ENCODE results near the gene QDPR.
"Not testable (repeated sequence)": the region's sequence is repeated elsewhere in the genome, so short reads cannot be mapped to it uniquely, and the experiment has no call there.

The QDPR gene

GRCh38 chr4:17489721-17490120 lies 22.2 kb downstream of the QDPR start:
- DNase-seq: no peak

- DNase-seq: no peak
These were observed 22.8 kb downstream of the QDPR start for GRCh38 chr4:17489123-17489522.

GRCh38 chr4:17482716-17483115 lies 29.2 kb downstream of the QDPR start:
- DNase-seq: no peak

GRCh38 chr4:17480955-17481354 lies 30.9 kb downstream of the QDPR start:
- DNase-seq: no peak

- DNase-seq: no peak
These were observed 31.5 kb downstream of the QDPR start for GRCh38 chr4:17480210-17480927.

GRCh38 chr4:17477774-17478472 lies 34.0 kb downstream of the QDPR start:
- DNase-seq: no peak

- no peak for DNase-seq
These were observed 35.0 kb downstream of the QDPR start for GRCh38 chr4:17476853-17477252.

- no peak for DNase-seq
These were observed 36.4 kb downstream of the QDPR start for GRCh38 chr4:17475481-17475880.

- DNase-seq: no peak
These were observed 41.8 kb downstream of the QDPR start for GRCh38 chr4:17469931-17470674.

- DNase-seq: no peak
These were observed 43.2 kb downstream of the QDPR start for GRCh38 chr4:17468619-17469221.

GRCh38 chr4:17463606-17464005 lies 48.3 kb downstream of the QDPR start:
- DNase-seq: no peak

GRCh38 chr4:17450269-17450804 lies 61.6 kb downstream of the QDPR start:
- no peak for DNase-seq

- DNase-seq: no peak
These were observed 63.2 kb downstream of the QDPR start for GRCh38 chr4:17448689-17449088.

GRCh38 chr4:17447675-17448298 lies 64.1 kb downstream of the QDPR start:
- DNase-seq: peak; percentile 36

GRCh38 chr4:17447056-17447455 lies 64.8 kb downstream of the QDPR start:
- no peak for DNase-seq

GRCh38 chr4:17442477-17442876 lies 69.4 kb downstream of the QDPR start:
- not testable (repeated sequence) for DNase-seq

- DNase-seq: no peak
These were observed 74.5 kb downstream of the QDPR start for GRCh38 chr4:17437396-17437795.

GRCh38 chr4:17436750-17437090 lies 75.2 kb downstream of the QDPR start:
- DNase-seq: no peak

All from NCI-H1105 treated with DMSO at 0.1 percent for 48 hours (cell line).